GM19372 (cell line): Measurements from ENCODE around the gene NCKAP1.
"Not testable (repeated sequence)": the region's sequence is repeated elsewhere in the genome, so short reads cannot be mapped to it uniquely, and the experiment has no call there.

Experiments used
- ATAC-seq: cut with Tn5 transposase; IDR thresholded peaks from one replicate; pipeline ENCODE4 v1.9.1; 2021; ENCODE audit warnings: mild to moderate bottlenecking, low read depth, moderate library complexity; ENCODE audit not compliant: unreplicated experiment

The NCKAP1 gene

DNA sequence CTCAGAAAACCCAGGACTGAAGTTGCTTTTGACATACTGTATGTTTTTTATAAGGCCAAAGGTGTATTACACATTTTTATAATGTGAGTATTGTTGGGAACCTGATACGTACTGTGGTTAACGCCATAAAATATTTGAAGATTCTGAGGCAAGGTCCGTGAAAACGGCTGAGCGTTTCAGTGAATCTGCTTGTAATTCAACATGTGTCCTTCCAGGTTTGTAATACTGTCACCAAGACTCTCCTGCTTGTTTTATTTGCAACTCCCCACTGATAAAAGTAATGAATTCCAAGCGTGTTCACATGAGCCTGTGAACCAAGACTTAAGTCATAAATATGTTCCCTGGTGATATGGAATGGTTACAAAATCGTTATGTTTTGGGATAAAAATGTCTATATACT, 148.0 kb downstream of the NCKAP1 start:
- ATAC-seq, result no peak

DNA sequence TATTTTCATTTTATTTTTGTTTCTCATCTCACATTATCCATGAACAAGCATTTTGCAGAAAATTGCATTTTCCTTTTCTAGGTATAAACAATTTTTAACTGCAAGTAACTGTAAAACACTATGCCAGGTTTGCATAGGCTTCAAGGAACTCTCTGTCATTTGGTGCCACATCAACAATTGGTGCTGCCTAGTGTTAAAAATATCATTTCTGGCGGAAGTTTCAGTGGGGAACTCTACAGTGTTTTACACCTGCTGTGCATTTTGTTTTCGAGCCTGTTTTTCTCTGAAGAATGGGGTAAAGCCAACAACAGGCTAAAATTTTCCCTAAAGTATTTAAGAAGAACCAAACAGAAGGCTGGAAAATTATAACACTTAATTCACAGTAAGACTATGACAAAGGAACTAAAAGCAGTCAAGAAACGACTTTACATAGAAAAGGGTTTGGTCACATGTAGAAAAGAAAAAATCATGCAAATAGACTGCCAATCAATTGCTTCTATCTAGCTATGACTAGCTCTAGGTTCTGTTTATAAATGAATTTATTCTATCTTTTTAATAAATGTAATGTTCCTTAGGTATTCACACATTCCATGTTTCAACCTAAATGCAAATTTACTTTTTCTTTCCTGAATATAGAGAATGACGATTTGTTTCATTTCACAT, 150.4 kb downstream of the NCKAP1 start:
- ATAC-seq, result no peak

DNA sequence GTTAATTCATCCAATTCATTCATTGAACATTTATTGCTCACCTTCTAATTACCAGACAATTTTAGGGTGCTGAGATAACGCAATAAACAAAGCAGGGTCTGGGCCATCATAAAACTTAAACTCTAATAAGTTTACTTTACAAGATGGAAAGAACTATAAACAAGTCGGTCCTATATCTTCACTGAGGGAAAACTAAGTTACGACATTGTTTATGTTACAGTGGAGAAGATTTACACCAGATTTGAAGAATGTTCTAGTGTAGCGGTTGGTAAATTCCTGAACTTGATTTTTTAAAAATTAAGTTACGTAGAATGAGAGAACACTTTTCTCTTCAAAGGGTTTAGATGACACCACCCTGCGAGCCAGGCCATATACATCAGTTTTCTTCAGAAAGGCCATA, 151.2 kb downstream of the NCKAP1 start:
- no peak for ATAC-seq

DNA sequence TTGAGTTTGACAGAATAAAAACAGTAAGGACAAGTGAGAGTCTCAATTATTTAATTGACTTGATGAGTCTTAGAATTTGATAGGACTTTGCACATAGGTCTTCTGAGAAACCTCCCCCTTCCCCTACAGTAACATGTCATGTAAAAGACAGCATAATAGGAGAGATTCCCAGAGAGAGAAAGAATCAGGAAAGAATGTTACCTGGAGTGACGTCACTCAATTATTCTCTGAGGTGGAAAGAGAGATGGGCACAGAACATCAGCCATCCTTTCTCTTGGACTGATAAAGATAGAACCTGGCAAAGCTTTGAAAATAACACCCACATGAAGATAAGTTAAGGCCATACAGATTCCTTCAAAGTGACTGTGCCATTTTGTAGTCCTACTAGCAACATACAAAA, 152.5 kb downstream of the NCKAP1 start:
- ATAC-seq, result no peak

DNA sequence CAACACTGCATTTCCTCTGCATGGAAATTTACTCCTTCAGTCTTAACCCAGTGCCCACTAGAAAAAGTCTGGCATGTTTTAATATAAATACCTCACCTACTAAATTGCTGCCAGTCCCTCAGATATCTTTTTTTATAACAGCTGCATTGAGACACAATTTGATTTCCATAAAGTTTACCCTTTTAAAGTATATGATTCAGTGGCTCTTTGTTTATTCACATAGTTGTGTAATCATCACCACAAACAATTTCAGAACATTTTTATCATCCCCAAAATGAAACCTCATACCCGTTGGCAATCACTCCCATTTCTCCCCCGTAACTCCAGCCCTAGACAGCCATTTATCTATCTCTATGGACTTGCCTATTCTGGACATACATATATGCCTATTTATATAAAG, 154.8 kb downstream of the NCKAP1 start:
- no peak for ATAC-seq

DNA sequence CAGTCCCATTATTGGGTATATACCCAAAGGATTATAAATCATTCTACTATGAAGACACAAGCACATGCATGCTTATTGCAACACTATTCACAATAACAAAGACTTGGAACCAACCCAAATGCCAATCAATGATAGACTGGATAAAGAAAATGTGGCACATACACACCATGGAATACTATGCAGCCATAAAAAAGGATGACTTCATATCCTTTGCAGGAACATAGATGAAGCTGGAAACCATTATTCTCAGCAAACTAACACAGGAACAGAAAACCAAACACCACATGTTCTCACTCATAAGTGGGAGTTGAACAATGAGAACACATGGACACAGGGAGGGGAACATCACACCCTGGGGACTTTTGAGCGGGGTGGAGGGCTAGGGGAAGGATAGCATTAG, 158.2 kb downstream of the NCKAP1 start:
- ATAC-seq, result not testable (repeated sequence)

DNA sequence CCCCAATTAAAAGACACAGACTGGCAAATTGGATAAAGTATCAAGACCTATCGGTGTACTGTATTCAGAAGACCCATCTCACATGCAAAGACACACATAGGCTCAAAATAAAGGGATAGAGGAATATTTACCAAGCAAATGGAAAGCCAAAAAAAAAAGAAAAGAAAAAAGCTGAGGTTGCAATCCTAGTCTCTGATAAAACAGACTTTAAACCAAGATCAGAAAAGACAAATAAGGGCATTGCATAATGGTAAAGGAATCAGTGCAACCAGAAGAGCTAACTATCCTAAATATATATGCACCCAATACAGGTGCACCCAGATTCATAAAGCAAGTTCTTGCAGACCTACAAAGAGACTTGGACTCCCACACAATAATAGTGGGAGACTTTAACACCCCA, 161.6 kb downstream of the NCKAP1 start:
- ATAC-seq, result not testable (repeated sequence)

DNA sequence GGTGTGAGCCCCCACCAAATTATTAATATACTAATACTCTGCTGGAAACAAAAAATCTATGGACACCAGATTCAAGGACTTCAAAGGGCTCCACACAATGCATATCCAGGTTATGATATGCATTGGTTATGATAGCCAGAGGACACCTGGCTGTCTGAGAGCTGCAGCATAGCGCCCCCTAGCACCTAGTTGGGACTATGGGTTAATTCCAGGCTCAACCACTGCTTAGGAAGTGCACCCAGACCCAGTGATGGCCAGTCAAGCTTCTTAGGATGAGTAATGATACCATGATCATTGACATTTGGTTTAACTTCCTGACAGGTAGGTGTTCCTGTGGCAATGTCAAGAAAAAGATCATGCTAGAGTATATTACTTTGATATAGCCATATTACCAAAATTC, 168.0 kb downstream of the NCKAP1 start:
- no peak for ATAC-seq

DNA sequence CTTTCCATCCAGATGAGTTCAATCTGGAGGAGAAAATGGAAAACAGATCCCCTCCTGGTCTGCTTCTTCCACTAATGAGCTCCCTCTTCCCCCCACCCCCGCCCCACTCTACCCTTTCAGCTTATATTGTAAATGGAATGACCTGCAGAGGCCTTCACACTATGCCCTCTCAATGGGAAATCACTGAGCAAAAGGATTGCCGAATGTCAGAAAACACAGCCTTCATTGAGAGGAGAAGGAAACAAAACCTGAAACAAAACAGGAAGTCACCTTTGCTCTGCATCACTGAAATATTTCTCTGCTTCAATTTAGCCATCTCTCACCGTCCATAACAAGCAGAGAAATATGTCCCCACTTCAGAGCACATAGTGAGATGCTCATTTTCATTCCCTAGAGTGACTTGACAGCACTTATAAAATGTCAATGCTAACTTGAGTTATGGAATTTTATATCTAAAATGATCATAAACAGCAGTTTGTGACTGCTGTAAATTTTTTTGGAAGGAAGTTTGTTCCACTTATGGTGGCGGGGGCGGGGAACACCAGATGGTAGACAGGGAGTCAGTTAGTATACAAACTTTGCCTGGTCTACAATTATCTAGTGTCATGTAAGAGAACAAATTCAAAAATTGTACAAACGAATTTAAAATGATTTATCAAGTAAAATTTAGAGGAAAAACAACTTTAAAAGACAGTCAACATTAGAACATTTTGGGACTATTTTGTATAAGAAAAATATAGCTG, 170.0 kb downstream of the NCKAP1 start:
- no peak for ATAC-seq

DNA sequence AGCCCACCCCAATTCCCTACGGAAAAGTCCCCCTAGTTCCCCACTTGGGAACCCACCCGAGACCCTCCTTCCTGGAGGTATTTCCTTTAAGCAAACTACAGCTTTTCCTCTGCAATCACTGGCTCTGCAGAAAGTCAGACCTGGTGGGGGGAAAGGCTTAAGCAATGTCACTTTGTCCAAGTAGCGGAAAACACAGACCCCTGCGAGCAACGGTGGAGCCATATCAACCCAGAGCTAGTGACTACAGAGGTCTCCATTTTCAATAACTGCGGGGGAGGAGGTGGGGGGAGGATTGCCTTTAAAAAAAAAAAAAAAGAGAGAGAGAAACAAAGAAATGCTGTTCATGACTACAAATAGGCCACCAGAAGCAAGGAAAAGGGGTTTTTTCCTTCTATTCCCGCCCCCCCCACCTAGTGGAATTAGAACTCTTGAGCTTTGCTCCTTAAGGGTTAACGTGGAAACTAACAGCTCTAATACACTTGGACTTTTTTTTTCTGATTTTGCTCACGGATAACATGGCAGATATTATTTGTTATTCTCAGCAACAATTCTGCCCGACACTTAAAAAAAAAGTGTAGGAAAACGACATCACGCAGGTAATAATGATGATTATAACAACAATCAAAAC, 170.7 kb downstream of the NCKAP1 start:
- no peak for ATAC-seq

DNA sequence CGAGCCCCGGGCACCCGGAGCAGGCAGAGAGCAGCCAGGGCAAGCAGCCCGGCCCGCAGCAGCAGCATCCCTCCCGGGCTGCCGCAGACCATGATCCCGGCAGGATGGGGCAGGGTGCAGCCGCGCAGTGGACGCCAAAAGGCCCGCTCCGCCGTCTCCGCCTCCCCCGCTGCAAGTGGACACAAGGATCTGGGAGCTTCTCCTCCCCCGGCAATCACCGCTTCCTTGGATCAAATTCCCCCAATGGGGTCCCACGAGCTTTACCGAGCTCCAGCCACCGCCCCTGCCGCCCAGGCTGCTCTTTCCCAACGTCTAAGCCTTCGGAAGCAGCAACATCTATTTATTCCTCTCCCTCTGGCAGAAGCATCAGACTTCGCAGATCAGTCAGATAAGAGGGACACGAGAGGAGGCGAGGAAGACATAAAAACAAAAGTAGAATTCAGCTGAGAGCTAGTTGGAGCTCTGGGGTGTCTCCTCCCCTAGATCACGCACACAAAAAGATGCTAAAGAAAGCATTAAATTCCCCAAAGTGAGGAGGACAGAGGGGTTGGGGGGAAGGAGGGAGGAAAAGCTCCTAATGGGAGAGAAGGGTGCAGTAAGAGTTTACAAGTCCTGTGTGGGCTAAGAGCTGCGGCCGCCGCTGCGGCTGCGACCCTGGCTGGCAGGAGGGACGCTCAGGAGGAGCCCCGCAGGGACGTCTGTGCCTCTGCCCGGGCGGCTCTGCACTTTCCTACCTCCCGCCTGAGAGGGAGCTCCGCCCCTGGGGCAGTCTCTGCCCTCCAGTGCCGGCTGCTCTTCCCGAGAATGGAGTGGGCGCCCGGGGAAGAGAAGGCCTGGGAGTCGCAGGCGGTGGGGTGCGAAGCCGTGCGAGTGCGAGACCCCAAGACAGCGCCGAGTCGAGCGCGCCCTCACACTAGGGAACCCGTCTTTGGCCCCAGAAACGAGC, 171.5 kb downstream of the NCKAP1 start, which contains the start of gene FRZB:
TSS of gene FRZB (minus strand) at position 177 of the 946 bp plus-strand sequence. CDS start at position 92, 85 bp downstream.
- no peak for ATAC-seq

DNA sequence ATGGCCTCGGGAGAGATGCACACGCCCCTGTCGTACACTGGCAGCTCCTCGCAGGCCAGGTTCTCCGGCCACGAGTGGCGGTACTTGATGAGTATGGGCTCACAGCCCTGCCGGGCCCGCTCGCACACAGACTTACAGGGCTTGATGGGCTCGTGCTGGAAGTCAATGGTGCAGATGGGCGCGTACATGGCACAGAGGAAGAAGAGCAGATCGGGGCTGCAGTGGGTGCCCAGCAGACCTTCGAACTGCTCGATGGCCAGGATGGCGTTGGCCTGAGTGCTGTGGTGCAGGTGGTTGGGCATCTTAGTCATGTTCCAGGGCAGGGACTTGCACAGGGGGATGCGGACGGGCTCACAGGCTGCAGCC, 172.2 kb downstream of the NCKAP1 start:
- ATAC-seq, result no peak

DNA sequence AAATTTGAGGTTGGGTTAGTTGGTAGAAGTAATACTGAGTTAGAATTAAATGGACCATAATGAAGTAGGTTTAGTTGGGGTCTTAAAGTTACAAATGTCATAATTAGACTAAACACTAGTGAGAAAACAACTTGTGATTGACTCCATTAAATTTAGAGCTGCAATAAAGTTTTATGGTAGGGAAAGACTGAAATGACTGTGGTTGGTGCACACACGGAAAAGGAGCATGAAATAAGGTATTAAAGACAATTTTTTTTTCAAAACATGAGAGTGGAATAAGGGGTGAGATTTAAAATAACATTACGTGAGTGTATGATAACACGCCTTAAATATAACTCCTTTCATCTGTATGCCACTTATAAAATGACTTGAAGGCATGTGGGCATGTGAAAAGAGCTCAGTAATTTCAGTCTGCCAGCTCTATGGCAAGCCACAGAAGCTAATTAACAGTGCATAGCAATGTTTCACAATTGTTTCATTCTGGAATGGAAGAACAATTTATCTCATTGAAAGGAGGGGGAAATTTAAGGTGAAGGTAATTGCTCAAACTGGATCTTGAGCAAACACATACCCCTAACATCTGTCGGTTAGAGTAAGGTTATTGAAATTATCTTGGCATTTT, 173.2 kb downstream of the NCKAP1 start:
- no peak for ATAC-seq

DNA sequence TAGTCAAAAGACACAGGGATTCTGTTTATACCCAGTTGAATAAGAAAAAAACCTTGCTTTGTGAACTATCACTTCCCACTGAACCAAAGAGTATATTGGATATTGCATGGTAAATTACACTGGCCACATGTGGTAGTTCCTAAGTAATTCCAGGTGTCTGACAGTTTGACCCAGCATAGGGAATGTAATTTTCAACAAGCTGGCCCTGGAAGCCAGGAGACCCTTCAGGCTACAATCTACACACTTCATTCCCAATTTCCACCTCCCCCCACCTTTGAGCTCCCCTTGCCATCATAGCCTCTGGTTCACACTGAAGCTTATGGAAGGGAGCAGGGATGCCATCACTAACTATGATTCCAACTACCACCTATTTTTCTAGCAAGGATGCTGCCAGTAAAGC, 174.6 kb downstream of the NCKAP1 start:
- ATAC-seq, result no peak

DNA sequence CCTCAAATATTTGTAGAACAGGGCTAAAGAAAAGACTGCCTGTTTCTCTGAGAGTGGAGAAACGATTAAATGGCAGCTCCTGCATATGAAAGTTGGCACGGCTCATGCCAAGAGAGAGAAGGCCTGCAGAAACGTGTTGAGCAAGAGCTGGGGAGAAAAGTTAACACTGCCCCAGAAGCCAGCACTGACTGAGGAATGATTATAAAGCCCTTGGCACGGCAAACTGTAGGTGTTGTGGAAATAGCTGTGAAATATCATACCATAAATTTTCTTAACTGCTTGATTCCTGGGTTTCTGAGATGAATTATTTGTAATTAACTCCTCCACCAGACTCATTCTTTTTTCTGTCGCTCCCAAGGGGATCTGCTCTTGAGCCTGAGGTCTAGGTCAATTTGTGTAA, 176.2 kb downstream of the NCKAP1 start:
- ATAC-seq, result no peak

DNA sequence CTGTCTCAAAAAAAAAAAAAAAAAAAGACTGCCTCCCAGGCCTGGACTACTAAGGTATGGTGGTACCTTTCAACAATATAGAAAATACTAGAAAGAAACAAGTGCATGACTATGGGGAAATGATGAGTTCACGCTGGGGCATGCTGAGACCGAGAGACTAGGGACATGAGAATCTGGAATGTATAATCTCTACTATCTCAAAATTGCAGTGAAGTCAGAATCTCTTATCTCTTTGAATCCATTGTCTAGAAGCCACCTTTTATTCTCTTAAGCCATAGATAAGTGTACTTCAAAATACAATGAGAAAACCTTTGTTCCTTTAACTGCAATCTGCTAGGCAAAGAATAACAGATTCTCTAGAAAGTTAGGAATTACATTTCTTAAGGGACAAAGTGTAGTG, 177.4 kb downstream of the NCKAP1 start:
- no peak for ATAC-seq
